Vagina (tissue), 2 donors: ENCODE results near the gene IMMP2L.

ENCODE experiments used
- CTCF ChIP-seq, 3 experiments: fragments of 450-650 bp in 2 of 3; fragments of 200-600 bp in 1 of 3; sonication (generic) in 1 of 3; IDR thresholded peaks; one replicate each; pipeline ENCODE4 v1.5.1; 2017 to 2019; ENCODE audit warnings: antibody characterized with exemption in 3 of 3, mild to moderate bottlenecking in 2 of 3, moderate library complexity in 2 of 3
- POLR2A ChIP-seq, 2 donors: fragments of 450-650 bp; IDR thresholded peaks; one replicate each; pipeline ENCODE4 v1.6.1; 2017; ENCODE audit warnings: antibody characterized with exemption in 2 of 2, mild to moderate bottlenecking in 2 of 2, moderate library complexity in 2 of 2
- POLR2AphosphoS5 ChIP-seq, 2 donors: sonication (generic); formaldehyde crosslinking; IDR thresholded peaks; one replicate each; pipeline ENCODE4 v1.9.0; 2017; ENCODE audit warnings: antibody characterized with exemption in 2 of 2, mild to moderate bottlenecking in 2 of 2, low read depth in 1 of 2; ENCODE audit not compliant: insufficient read depth in 1 of 2

- TF ChIP-seq POLR2AphosphoS5 (IDR thresholded peaks at IDR 0.05; ENCODE audit: insufficient read depth in 1 of 2, low read depth in 1 of 2), result no peak
- no peak for TF ChIP-seq CTCF (IDR thresholded peaks at IDR 0.05)
- TF ChIP-seq POLR2A (IDR thresholded peaks at IDR 0.05), result no peak
These were observed 9.4 kb upstream of the IMMP2L start for GRCh38 chr7:111571720-111572119.
